ENCODE data around the gene FAM83D.

- TF ChIP-seq CTCF (IDR thresholded peaks at IDR 0.05) (no peak), POLR2A (IDR thresholded peaks at IDR 0.05) (no peak)
These were observed 37.5 kb downstream of the FAM83D start for GRCh38 chr20:38963745-38964144.

All from sigmoid colon (tissue), 3 donors.